ENCODE results near the gene SLC35F6.

SLC35F6 gene

DNA sequence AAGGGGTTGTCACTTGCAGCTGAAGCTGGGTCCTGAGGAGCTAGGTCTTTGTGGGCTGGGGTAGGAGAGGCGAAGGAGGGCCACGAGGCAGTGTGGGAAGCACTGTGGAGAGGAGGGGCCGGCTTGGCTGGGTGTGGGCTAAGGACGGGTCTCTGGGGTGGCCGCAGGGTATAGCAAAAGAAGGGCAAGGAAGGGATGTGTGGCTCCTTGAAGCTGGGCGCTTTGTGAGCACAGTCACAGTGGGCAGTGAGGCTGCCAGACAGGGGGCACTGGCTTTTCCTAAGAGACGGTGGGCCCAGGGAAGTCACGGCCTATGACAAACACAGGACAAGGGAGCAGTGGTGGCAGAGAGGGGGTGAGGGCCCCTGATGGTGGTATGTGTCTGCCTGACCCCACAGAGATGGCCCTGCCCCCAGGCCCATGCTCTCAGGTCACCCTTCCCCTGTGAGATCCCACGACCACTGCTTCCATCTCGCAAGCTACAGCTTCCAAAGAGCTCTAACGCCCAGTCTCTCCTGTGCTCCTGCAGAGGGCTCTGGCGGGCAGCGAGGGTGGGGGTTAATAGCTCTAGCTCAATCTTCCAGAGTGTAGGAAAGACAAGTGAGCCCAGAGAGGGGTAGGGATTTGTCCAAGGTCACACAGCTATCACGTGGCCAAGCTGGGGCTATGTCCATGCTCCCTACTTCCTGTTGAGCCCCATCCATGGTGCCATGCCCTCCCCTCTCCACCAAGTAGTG, 39.1 kb upstream of the SLC35F6 start:
- no peak for TF ChIP-seq CTCF (conservative IDR thresholded peaks at IDR 0.05; ENCODE audit: low read length)
- no peak overlapping the region for H3K4me3 ChIP-seq (ENCODE audit: low read length)
- DNase-seq (ENCODE audit: low read depth) = no peak

- TF ChIP-seq CTCF (conservative IDR thresholded peaks at IDR 0.05; ENCODE audit: low read length) = no peak
- H3K4me3 ChIP-seq (ENCODE audit: low read length) = no peak overlapping the region
- DNase-seq (ENCODE audit: low read depth) = no peak
These were observed 38.6 kb upstream of the SLC35F6 start for GRCh38 chr2:26725521-26725820.

GRCh38 chr2:26726228-26726627, 37.9 kb upstream of the SLC35F6 start:
- TF ChIP-seq CTCF (conservative IDR thresholded peaks at IDR 0.05; ENCODE audit: low read length) = no peak
- no peak for DNase-seq (ENCODE audit: low read depth)

DNA sequence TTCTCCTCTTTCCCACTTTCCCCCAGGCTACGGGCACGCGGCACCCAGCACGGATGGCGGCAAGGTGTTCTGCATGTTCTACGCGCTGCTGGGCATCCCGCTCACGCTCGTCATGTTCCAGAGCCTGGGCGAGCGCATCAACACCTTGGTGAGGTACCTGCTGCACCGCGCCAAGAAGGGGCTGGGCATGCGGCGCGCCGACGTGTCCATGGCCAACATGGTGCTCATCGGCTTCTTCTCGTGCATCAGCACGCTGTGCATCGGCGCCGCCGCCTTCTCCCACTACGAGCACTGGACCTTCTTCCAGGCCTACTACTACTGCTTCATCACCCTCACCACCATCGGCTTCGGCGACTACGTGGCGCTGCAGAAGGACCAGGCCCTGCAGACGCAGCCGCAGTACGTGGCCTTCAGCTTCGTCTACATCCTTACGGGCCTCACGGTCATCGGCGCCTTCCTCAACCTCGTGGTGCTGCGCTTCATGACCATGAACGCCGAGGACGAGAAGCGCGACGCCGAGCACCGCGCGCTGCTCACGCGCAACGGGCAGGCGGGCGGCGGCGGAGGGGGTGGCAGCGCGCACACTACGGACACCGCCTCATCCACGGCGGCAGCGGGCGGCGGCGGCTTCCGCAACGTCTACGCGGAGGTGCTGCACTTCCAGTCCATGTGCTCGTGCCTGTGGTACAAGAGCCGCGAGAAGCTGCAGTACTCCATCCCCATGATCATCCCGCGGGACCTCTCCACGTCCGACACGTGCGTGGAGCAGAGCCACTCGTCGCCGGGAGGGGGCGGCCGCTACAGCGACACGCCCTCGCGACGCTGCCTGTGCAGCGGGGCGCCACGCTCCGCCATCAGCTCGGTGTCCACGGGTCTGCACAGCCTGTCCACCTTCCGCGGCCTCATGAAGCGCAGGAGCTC, 36.2 kb upstream of the SLC35F6 start:
- DNase-seq (ENCODE audit: low read depth) = peak; percentile 17
- H3K4me3 ChIP-seq (ENCODE audit: low read length) = peak overlapping the region; percentile 27; the same call in 1 of the 2 replicates
- peak; percentile 35 for TF ChIP-seq CTCF (conservative IDR thresholded peaks at IDR 0.05; ENCODE audit: low read length)

More at GRCh38 chr2:26726228-26726627, 37.9 kb upstream of the SLC35F6 start:
- H3K4me3 ChIP-seq (ENCODE audit: low read length) = no peak overlapping the region

DNA sequence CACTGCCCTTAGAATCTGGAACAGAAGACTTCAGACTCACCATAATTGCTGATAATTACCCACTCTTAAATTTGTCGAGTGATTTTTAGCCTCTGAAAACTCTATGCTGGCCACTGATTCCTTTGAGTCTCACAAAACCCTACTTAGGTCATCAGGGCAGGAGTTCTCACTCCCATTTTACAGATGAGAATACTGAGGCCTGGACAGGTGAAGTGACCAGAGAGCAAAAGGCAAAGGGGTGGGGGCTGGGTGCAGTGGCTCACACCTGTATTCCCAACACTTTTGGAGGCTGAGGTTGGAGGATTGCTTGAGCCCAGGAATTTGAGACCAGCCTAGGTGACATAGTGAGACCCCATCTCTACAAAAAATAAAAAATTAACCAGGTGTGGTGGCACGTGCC, 34.8 kb upstream of the SLC35F6 start:
- no peak for DNase-seq (ENCODE audit: low read depth)
- no peak for TF ChIP-seq CTCF (conservative IDR thresholded peaks at IDR 0.05; ENCODE audit: low read length)
- H3K4me3 ChIP-seq (ENCODE audit: low read length) = no peak overlapping the region

GRCh38 chr2:26730549-26731344, 33.3 kb upstream of the SLC35F6 start:
- no peak for TF ChIP-seq CTCF (conservative IDR thresholded peaks at IDR 0.05; ENCODE audit: low read length)
- DNase-seq (ENCODE audit: low read depth) = no peak
- no peak overlapping the region for H3K4me3 ChIP-seq (ENCODE audit: low read length)
